Upper lobe of left lung (tissue), 6 donors: ENCODE measurements around the gene GMEB1. TPM values are rescaled to one million over a fixed set of nuclear protein-coding genes. Genes with fewer than 3 reads are reported as not detected.
A peak's percentile ranks its signal among the peaks of the same experiment; 100 is the strongest.
"Not testable (repeated sequence)": the region's sequence is repeated elsewhere in the genome, so short reads cannot be mapped to it uniquely, and the experiment has no call there.

Experiments used
- ATAC-seq, 2 donors: fragments of 200-7000 bp; cut with Tn5 transposase; one replicate each; pipeline ENCODE4 v1.9.1; 2022; ENCODE audit warnings: mild to moderate bottlenecking in 2 of 2, moderate library complexity in 2 of 2; ENCODE audit not compliant: low FRiP score in 2 of 2
- DNase-seq, 2 donors: peaks; one replicate each; pipeline ENCODE4 v3.0.0-alpha.2; 2019 to 2020
- H3K27ac ChIP-seq, 4 donors: fragments of 200-600 bp; sonication (generic); one replicate each; pipeline ENCODE4 v1.5.1; 2016 to 2019
- H3K27me3 ChIP-seq, 4 donors: fragments of 200-600 bp; sonication (generic); one replicate each; pipeline ENCODE4 v1.5.1; 2017 to 2019
- H3K36me3 ChIP-seq, 4 donors: fragments of 200-600 bp; sonication (generic); one replicate each; pipeline ENCODE4 v1.5.1; 2016 to 2019
- H3K4me1 ChIP-seq, 4 donors: fragments of 200-600 bp; sonication (generic); one replicate each; pipeline ENCODE4 v1.5.1; 2018 to 2019
- H3K4me3 ChIP-seq, 4 donors: fragments of 200-600 bp; sonication (generic); one replicate each; pipeline ENCODE4 v1.5.1; 2017 to 2019; ENCODE audit warnings: mild to moderate bottlenecking in 2 of 4, moderate library complexity in 1 of 4
- H3K9me3 ChIP-seq, 4 donors: fragments of 200-600 bp; sonication (generic); one replicate each; pipeline ENCODE4 v1.5.1; 2018 to 2019
- EP300 ChIP-seq, 4 donors: sonication (generic); formaldehyde crosslinking; IDR thresholded peaks; one replicate each; pipeline ENCODE4 v1.5.1; 2017; ENCODE audit warnings: antibody characterized with exemption in 4 of 4, control low read depth in 2 of 4
- POLR2A ChIP-seq, 4 donors: fragments of 450-650 bp; IDR thresholded peaks; one replicate each; pipeline ENCODE4 v1.5.1; 2016 to 2017; ENCODE audit warnings: antibody characterized with exemption in 4 of 4, mild to moderate bottlenecking in 2 of 4
- POLR2AphosphoS5 ChIP-seq, 2 donors: sonication (generic); formaldehyde crosslinking; IDR thresholded peaks; one replicate each; pipeline ENCODE4 v1.5.1; 2017; ENCODE audit warnings: antibody characterized with exemption in 2 of 2
- WGBS, 2 donors: methylation state at CpG; one replicate each; pipeline ENCODE4 v1.1.5; 2017 to 2018; 5-methylcytosine and 5-hydroxymethylcytosine counted together
- total RNA-seq, 6 donors: library from RNA; depleted of rRNA in 4 of 6; stranded (reverse); fragments of >200 nt in 4 of 6; gene quantifications; one replicate each; pipeline versions ENCODE4 v1.1.0 to v1.2.1, GENCODE V29; 2016 to 2021
- TF ChIP-seq, protein P1 (sequence below), 6 experiments: fragments of 450-650 bp in 4 of 6; fragments of 200-600 bp in 2 of 6; sonication (generic) in 2 of 6; IDR thresholded peaks; one replicate each; pipeline ENCODE4 v1.5.1; 2016 to 2019; ENCODE audit warnings: antibody characterized with exemption in 6 of 6
- donor health status: DM: no; HTN: no; CAD: no; lungs with moderate emphysema.
- donor health status: DM: no; HTN: yes; CAD: no; lungs with severe emphysema.

The GMEB1 gene
- total RNA-seq, 6 donors from 2014 or later, result 7.3 to 14.3 (median 10.5) TPM

DNA sequence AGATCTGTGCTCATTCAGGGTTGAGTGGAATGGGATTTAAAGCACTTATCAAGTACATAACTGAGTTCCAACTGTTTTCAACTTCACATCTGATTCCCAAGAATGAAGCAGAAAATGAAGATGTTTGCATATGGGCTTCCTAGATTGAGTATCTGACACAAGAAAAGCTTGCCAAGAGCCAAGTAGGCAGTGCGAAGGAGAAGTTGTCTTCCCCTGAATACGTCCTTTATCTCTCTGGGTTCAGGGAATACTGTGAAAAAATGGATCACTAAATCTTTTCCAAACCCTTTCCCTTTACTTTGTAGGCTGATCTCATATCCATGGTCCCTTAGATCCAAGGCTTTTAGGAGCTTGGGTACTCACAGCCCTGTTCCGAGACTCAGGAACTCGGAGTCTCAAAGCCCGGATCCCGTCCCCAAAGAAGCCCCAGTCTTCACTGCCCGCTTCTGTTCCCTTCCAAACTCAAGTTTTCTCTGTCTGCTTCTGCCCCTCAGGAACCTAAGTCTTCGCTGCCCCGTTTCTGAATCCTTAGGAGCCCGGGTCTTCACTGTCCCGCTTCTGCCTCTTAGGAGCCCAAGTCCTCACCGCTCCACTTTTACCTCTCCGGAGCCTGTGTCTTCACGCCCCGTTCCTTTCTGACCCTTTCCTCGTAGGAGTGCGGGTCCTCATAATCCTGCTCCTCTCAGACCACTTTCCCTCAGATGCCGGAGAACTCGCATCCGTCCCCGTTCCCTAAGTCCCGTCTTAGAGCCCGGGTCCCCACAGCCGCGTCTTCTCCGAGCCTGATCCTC, 26.3 kb upstream of the GMEB1 start:
- WGBS, 2 donors, result 0 to 1% methylated on average over 26 of the region's 26 CpGs
- Histone ChIP-seq H3K9me3 (no peaks in the 10 kb centered on the region), H3K36me3 (no peaks in the 10 kb centered on the region), H3K27me3 (no peaks in the 10 kb centered on the region), H3K4me1 (peaks cover 20 to 36% (median 28%) of the 10 kb centered on the region in 4 donors), H3K4me3 (peak overlapping the region; percentile 70 to 86 (median 81)), H3K27ac (peak overlapping the region; percentile 88 to 97 (median 94))
- TF ChIP-seq, protein P1, sequence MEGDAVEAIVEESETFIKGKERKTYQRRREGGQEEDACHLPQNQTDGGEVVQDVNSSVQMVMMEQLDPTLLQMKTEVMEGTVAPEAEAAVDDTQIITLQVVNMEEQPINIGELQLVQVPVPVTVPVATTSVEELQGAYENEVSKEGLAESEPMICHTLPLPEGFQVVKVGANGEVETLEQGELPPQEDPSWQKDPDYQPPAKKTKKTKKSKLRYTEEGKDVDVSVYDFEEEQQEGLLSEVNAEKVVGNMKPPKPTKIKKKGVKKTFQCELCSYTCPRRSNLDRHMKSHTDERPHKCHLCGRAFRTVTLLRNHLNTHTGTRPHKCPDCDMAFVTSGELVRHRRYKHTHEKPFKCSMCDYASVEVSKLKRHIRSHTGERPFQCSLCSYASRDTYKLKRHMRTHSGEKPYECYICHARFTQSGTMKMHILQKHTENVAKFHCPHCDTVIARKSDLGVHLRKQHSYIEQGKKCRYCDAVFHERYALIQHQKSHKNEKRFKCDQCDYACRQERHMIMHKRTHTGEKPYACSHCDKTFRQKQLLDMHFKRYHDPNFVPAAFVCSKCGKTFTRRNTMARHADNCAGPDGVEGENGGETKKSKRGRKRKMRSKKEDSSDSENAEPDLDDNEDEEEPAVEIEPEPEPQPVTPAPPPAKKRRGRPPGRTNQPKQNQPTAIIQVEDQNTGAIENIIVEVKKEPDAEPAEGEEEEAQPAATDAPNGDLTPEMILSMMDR (IDR thresholded peaks at IDR 0.05), result no peak
- TF ChIP-seq EP300 (IDR thresholded peaks at IDR 0.05) (no peak), POLR2AphosphoS5 (IDR thresholded peaks at IDR 0.05) (no peak), POLR2A (IDR thresholded peaks at IDR 0.05) (no peak)
- ATAC-seq (peak; percentile 7 to 34), DNase-seq (no peak)

DNA sequence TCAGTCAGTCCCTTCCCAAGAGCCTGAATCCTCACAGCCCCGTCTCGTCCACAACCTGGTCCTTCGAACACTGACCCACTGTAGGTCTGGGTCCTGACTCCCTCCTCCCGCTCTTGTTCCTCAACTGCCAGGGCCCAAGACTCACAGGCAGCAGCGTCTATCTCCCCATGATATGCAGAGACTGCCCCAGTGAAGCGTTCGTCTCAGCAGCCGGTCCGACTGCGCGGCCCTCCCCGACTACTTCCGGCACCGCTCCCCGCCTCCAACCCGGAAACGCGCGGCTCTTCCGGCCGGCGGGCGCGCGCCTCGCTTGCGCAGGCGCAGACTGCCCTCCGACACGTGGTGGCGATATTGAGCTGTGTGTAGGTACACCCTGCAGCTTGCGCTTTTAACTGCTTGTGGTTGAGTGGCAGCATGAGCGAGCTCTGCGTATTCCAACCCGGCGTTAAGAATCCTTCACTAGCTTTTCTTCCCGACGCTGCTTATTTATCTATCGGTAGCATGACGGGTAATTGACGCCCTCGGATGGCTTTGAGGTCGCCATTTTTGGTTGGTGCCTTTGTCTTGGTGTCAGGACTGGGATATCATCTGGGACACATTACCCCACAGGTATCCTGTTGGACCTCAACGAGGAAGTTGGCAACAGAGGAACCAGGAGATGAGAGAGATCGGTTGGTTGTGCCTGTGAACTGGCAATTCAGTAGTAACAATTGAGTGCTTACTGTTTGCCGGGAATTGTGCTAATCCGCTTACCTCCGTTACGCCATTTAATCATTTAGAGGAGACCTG, 25.5 kb upstream of the GMEB1 start, which contains the start of gene TAF12:
TSS of gene TAF12 (minus strand) at position 221 of the 789 bp plus-strand sequence. CDS start 20,986 bp downstream, outside the sequence.
- H3K27me3 ChIP-seq, result no peaks in the 10 kb centered on the region
- TF ChIP-seq POLR2A (IDR thresholded peaks at IDR 0.05) (peak; percentile 60 to 99 (median 94)), EP300 (IDR thresholded peaks at IDR 0.05) (peak in 1 of 4 donors; percentile 26), POLR2AphosphoS5 (IDR thresholded peaks at IDR 0.05) (peak; percentile 97 to 98)
- TF ChIP-seq, protein P1 (IDR thresholded peaks at IDR 0.05), result peak; percentile 19 to 75 (median 59)
- H3K9me3 ChIP-seq, result no peaks in the 10 kb centered on the region
- peak within 1 kb of the TSS; percentile 70 to 86 (median 81) for H3K4me3 ChIP-seq
- WGBS, 2 donors, result 0% methylated on average over 27 to 38 of the region's 49 CpGs
- H3K4me1 ChIP-seq, result peaks cover 24 to 44% (median 35%) of the 10 kb centered on the region in 4 donors
- H3K36me3 ChIP-seq, result no peaks in the 10 kb centered on the region
- DNase-seq (peak; percentile 93 to 97), ATAC-seq (peak; percentile 96 to 98)
- H3K27ac ChIP-seq, result peak within 1 kb of the TSS; percentile 88 to 97 (median 94)

DNA sequence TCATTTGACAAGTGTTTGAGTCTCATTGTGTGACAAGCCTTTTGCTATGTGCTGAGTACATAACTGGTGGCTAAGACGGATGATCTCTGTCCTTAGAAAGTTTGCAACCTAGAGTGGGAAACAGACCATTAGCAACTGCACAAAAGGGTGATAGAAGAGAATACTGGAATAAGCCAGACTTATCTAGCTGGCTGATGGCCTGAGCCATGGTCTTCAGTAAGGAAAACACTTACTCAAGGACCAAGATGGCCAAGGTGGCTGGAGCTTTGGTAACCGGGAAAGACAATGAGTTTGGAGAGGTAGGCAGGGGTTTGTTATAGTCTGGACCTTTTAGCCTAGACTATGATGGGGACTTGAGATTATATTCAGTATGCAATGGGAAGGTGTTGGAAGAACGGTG, 24.1 kb upstream of the GMEB1 start:
- no peak for TF ChIP-seq EP300 (IDR thresholded peaks at IDR 0.05)
- no peaks in the 10 kb centered on the region for H3K36me3 ChIP-seq
- H3K4me3 ChIP-seq, result peak overlapping the region in 1 of 4 donors; percentile 70
- 95 to 97% methylated on average over 3 of the region's 3 CpGs for WGBS, 2 donors
- DNase-seq (no peak), ATAC-seq (no peak)
- H3K27me3 ChIP-seq, result no peaks in the 10 kb centered on the region
- H3K9me3 ChIP-seq, result no peaks in the 10 kb centered on the region
- peaks cover 29 to 50% (median 41%) of the 10 kb centered on the region in 4 donors for H3K4me1 ChIP-seq
- H3K27ac ChIP-seq, result peak overlapping the region; percentile 88 to 97 (median 94)

DNA sequence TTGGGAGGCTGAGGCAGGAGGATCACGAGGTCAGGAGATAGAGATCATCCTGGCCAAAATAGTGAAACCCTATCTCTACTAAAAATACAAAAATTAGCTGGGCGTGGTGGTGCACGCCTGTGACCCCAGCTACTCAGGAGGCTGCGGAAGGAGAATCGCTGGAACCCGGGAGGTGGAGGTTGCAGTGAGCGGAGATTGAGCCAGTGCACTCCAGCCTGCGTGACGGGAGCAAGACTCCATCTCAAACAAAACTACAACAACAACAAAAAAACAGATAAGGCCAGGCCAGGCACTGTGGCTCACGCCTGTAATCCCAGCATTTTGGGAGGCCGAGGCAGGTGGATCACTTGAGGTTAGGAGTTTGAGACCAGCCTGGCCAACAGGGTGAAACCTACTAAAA, 23.2 kb upstream of the GMEB1 start:
- not testable (repeated sequence) for H3K27me3 ChIP-seq, H3K4me3 ChIP-seq, ATAC-seq, H3K27ac ChIP-seq, DNase-seq, H3K36me3 ChIP-seq, H3K9me3 ChIP-seq
- peaks cover 29 to 50% (median 36%) of the 10 kb centered on the region in 4 donors for H3K4me1 ChIP-seq
- 97 to 98% methylated on average over 11 of the region's 11 CpGs for WGBS, 2 donors

DNA sequence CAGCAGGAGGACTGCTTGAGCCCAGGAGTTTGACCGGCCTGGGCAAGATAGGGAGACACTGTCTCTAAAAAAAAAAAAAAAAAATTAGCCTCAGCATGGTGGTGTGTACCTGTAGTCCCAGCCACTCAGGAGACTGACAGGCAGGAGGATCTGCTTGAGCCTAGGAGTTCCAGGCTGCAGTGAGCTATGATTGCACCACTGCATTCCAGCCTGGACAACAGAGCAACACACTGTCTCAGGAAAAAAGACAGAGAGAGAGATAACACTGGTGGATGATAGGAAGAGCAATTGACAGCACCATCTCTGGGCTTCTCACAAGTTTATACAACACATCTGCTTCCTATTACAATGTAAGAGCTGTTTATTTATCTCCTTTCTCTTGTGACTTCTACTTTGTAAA, 22.5 kb upstream of the GMEB1 start:
- Histone ChIP-seq H3K36me3 (no peaks in the 10 kb centered on the region), H3K9me3 (no peaks in the 10 kb centered on the region), H3K27ac (no peak overlapping the region), H3K27me3 (no peaks in the 10 kb centered on the region), H3K4me3 (no peak overlapping the region), H3K4me1 (peaks cover 27 to 46% (median 32%) of the 10 kb centered on the region in 4 donors)
- 94 to 100% methylated on average over 1 of the region's 1 CpG for WGBS, 2 donors
- DNase-seq (no peak), ATAC-seq (no peak)
- TF ChIP-seq, protein P1 (IDR thresholded peaks at IDR 0.05), result no peak
- no peak for TF ChIP-seq POLR2A (IDR thresholded peaks at IDR 0.05)
- no peak for TF ChIP-seq POLR2AphosphoS5 (IDR thresholded peaks at IDR 0.05)
- no peak for TF ChIP-seq EP300 (IDR thresholded peaks at IDR 0.05)
